K562 (cell line): Measurements from ENCODE around the gene RER1. TPM values are rescaled to one million over a fixed set of nuclear protein-coding genes. Genes with fewer than 3 reads are reported as not detected.

ENCODE experiments used
- ATF7 ChIP-seq: fragments of 450-650 bp; IDR thresholded peaks from 2 replicates; pipeline ENCODE4 v1.7.1; 2014; ENCODE audit warnings: mild to moderate bottlenecking, moderate library complexity
- BCOR ChIP-seq: fragments of 450-650 bp; IDR thresholded peaks from 2 replicates; pipeline ENCODE4 v1.6.1; 2016
- CREB3L1 ChIP-seq: fragments of 450-650 bp; IDR thresholded peaks from 2 replicates; pipeline ENCODE4 v1.6.1; 2014; ENCODE audit warnings: low read depth, mild to moderate bottlenecking, moderate library complexity, borderline replicate concordance
- CTBP1 ChIP-seq: fragments of 450-650 bp; IDR thresholded peaks from 2 replicates; pipeline ENCODE4 v1.6.1; 2016; ENCODE audit warnings: borderline replicate concordance
- GABPB1 ChIP-seq: sonication (generic); formaldehyde crosslinking; IDR thresholded peaks from 2 replicates; pipeline ENCODE4 v1.8.0; 2022; ENCODE audit warnings: mild to moderate bottlenecking, missing genetic modification reagents
- HLTF ChIP-seq: fragments of 450-650 bp; IDR thresholded peaks from 2 replicates; pipeline ENCODE4 v1.6.1; 2016
- ID3 ChIP-seq, 2 experiments: fragments of 250-450 bp in 1 of 2; fragments of 450-650 bp in 1 of 2; sonication (Bioruptor Pico) in 1 of 2; IDR thresholded peaks; 2 replicates each; pipeline versions ENCODE4 v1.6.1 to v1.8.0; 2016 to 2021; ENCODE audit warnings: mild to moderate bottlenecking in 2 of 2, moderate library complexity in 2 of 2, missing compliant biosample characterization in 1 of 2, missing genetic modification characterization in 1 of 2
- KLF1 ChIP-seq: fragments of 450-650 bp; IDR thresholded peaks from 2 replicates; pipeline ENCODE4 v1.6.1; 2016; ENCODE audit warnings: missing genetic modification characterization, missing compliant biosample characterization
- MCM2 ChIP-seq: fragments of 450-650 bp; IDR thresholded peaks from 2 replicates; pipeline ENCODE4 v1.6.1; 2017; ENCODE audit warnings: low read depth, mild to moderate bottlenecking
- PPARD ChIP-seq: fragments of 250-450 bp; sonication (Bioruptor Pico); IDR thresholded peaks from 2 replicates; pipeline ENCODE4 v1.8.0; 2022; ENCODE audit warnings: inconsistent platforms, mild to moderate bottlenecking, moderate library complexity
- PRPF4 ChIP-seq: fragments of 200-400 bp; formaldehyde crosslinking; IDR thresholded peaks from one replicate; pipeline ENCODE4 v1.6.1; 2017; ENCODE audit warnings: low read length, low read depth, mild to moderate bottlenecking; ENCODE audit not compliant: insufficient read depth, poor library complexity, severe bottlenecking
- RBM14 ChIP-seq: fragments of 200-400 bp; formaldehyde crosslinking; IDR thresholded peaks from 2 replicates; pipeline ENCODE4 v1.6.1; 2018; ENCODE audit warnings: low read depth, mild to moderate bottlenecking, low read length, moderate library complexity, borderline replicate concordance; ENCODE audit not compliant: insufficient read depth
- RBM39 ChIP-seq: fragments of 200-400 bp; formaldehyde crosslinking; optimal IDR thresholded peaks from 2 replicates; pipeline ENCODE3; 2018; ENCODE audit warnings: low read depth, low read length
- SAP30 ChIP-seq: fragments of 200-600 bp; sonication (generic); IDR thresholded peaks from 2 replicates; pipeline ENCODE4 v1.6.1; 2012; ENCODE audit warnings: borderline replicate concordance, low read depth, mild to moderate bottlenecking, moderate library complexity, low read length, control low read depth, inconsistent platforms; ENCODE audit not compliant: insufficient read depth, poor library complexity, severe bottlenecking
- TARDBP ChIP-seq: fragments of 450-650 bp; IDR thresholded peaks from 2 replicates; pipeline ENCODE4 v1.6.1; 2016
- U2AF1 ChIP-seq: fragments of 200-400 bp; formaldehyde crosslinking; optimal IDR thresholded peaks from 2 replicates; pipeline ENCODE3; 2017; ENCODE audit warnings: mild to moderate bottlenecking, low read depth, low read length, moderate library complexity
- ZBTB33 ChIP-seq: sonication (generic); formaldehyde crosslinking; IDR thresholded peaks from 2 replicates; pipeline ENCODE4 v1.8.1; 2023; ENCODE audit warnings: mild to moderate bottlenecking, missing genetic modification reagents
- ZNF121 ChIP-seq: sonication (generic); formaldehyde crosslinking; conservative IDR thresholded peaks from 2 replicates; pipeline ENCODE4 v1.8.0; 2022; ENCODE audit warnings: missing genetic modification reagents
- ZNF239 ChIP-seq: fragments of 250-450 bp; sonication (Bioruptor Pico); IDR thresholded peaks from 2 replicates; pipeline ENCODE4 v1.4.0; 2020; ENCODE audit warnings: mild to moderate bottlenecking
- ZNF644 ChIP-seq: fragments of 200-800 bp; sonication (Bioruptor generic); IDR thresholded peaks from 2 replicates; pipeline ENCODE4 v1.6.1; 2016; ENCODE audit warnings: low read depth, missing genetic modification characterization, missing compliant biosample characterization
- ZNF764 ChIP-seq: fragments of 250-450 bp; sonication (Bioruptor Pico); IDR thresholded peaks from 2 replicates; pipeline ENCODE4 v1.4.0; 2020; ENCODE audit warnings: low read depth, mild to moderate bottlenecking, moderate library complexity
- ZSCAN32 ChIP-seq: fragments of 450-650 bp; formaldehyde crosslinking; IDR thresholded peaks from 2 replicates; pipeline ENCODE4 v1.4.0; 2020; ENCODE audit warnings: mild to moderate bottlenecking, moderate library complexity
- polyA plus RNA-seq, 8 experiments: library from polyadenylated mRNA; depleted of rRNA in 4 of 8; stranded (reverse) in 5 of 8; unstranded in 3 of 8; fragments of >200 nt; fragmentation: Nextera tagmentation in 2 of 8; fragmentation: Illumina TruSeq in 1 of 8; extraction: Ambion mirVana in 2 of 8; extraction: Trizol in 1 of 8; gene quantifications; 2 replicates each; pipeline versions ENCODE4 v1.2.1 to v1.2.3, GENCODE V29; 2011 to 2014; ENCODE audit warnings: inconsistent platforms in 1 of 8, missing spikeins in 1 of 8
- total RNA-seq, 7 experiments: library from RNA; depleted of rRNA in 6 of 7; stranded (reverse); fragments of >200 nt in 6 of 7; fragmentation: Illumina TruSeq in 2 of 7; extraction: Trizol in 2 of 7; gene quantifications; 2 replicates each; pipeline versions ENCODE4 v1.2.1 to v1.2.3, GENCODE V29; 2011 to 2021; ENCODE audit warnings: low replicate concordance in 1 of 7
- TF ChIP-seq, protein P1 (sequence below): fragments of 450-650 bp; IDR thresholded peaks from 2 replicates; pipeline ENCODE4 v1.7.0; 2016; ENCODE audit warnings: borderline replicate concordance

The RER1 gene
- total and polyA plus RNA-seq, 9 of the 15 experiments (the other 6 are each of a cell fraction or from before 2014, with no cell fraction given), result 19.6 to 354 (median 183) TPM

DNA sequence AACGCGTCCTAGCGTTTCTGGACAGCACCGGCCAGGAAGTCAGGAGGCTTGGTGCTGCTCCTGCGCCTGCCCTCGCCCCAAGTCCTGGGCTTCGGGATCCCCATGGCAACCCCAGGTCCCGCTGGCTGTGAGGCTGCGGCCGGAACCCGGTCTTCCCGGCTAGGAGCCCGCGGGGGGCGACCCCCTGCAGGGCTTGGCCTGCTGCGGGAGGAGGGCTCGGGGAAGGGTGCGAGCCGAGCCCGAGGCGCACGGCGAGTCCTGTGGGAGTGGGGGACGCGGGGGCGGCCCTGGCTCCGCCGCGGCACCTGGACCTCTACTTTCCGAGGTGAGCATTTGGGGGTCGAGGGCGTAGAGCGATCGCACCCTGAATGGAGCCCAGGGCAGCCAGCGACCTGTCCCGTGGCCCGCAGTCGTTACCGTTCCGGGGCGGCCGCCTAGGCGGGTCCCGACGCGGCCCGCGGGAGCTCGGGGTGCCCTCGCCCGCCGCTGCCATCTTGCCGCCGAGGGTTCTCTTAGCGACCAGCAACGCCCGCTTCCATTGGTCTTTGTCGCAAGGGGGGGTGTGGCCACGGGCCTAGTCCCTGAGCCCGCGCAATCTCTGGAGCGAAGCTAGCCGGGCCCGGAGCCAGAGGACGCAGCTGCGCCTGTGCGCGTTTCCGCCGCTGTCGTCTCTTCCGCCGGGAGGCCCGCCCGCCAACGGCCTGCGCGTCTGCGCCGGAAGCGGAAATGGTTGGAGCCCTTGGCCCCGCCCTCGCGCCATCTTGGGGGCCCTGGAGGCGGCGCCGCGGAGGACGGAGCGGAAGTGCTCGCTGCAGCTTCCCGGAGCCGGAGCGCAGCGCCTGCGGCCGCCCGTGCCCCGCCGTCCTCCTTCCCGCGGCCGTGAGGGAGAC lies at the start of gene RER1, which contains the start of gene MORN1 (continued):
- no peak for TF ChIP-seq ID3 (CRISPR knock-in tag; IDR thresholded peaks at IDR 0.05)
- TF ChIP-seq ID3 (tag; IDR thresholded peaks at IDR 0.05), result no peak
- TF ChIP-seq CREB3L1, result peak; percentile 97
- TF ChIP-seq BCOR, result no peak
- TF ChIP-seq, protein P1, sequence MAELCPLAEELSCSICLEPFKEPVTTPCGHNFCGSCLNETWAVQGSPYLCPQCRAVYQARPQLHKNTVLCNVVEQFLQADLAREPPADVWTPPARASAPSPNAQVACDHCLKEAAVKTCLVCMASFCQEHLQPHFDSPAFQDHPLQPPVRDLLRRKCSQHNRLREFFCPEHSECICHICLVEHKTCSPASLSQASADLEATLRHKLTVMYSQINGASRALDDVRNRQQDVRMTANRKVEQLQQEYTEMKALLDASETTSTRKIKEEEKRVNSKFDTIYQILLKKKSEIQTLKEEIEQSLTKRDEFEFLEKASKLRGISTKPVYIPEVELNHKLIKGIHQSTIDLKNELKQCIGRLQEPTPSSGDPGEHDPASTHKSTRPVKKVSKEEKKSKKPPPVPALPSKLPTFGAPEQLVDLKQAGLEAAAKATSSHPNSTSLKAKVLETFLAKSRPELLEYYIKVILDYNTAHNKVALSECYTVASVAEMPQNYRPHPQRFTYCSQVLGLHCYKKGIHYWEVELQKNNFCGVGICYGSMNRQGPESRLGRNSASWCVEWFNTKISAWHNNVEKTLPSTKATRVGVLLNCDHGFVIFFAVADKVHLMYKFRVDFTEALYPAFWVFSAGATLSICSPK, result no peak
- peak; percentile 98 for TF ChIP-seq GABPB1 (CRISPR knock-in tag)
- peak; percentile 99 for TF ChIP-seq SAP30
- no peak for TF ChIP-seq ZNF644 (tag)
- TF ChIP-seq ZNF121 (CRISPR knock-in tag), result no peak
- no peak for TF ChIP-seq RBM14
- peak; percentile 88 for TF ChIP-seq ATF7
- no peak for TF ChIP-seq ZSCAN32 (CRISPR knock-in tag)
- peak; percentile 92 for TF ChIP-seq KLF1
- no peak for TF ChIP-seq PPARD (CRISPR knock-in tag)
- no peak for TF ChIP-seq RBM39
- TF ChIP-seq HLTF, result no peak
- TF ChIP-seq PRPF4, result no peak
- TF ChIP-seq MCM2, result no peak
- peak; percentile 95 for TF ChIP-seq CTBP1
- no peak for TF ChIP-seq ZNF239 (CRISPR knock-in tag)
- no peak for TF ChIP-seq ZBTB33 (CRISPR knock-in tag)
- peak; percentile 24; the same call in 1 of the 2 replicates for TF ChIP-seq TARDBP
- peak; percentile 31 for TF ChIP-seq U2AF1
- TF ChIP-seq ZNF764 (CRISPR knock-in tag), result no peak
